Medulla oblongata (tissue), 1 donor: ENCODE results near the gene EPC1.
"Not testable (repeated sequence)": the region's sequence is repeated elsewhere in the genome, so short reads cannot be mapped to it uniquely, and the experiment has no call there.

Experiments used
- DNase-seq: peaks from one replicate; pipeline ENCODE4 v3.0.0-alpha.2; 2015; ENCODE audit errors: extremely low spot score

EPC1 gene

GRCh38 chr10:32346551-32347362, at the start of gene EPC1:
Gene EPC1 (minus strand): TSS chr10:32347158. CDS start chr10:32346915, 243 bp downstream.
- DNase-seq: peak; percentile 92

GRCh38 chr10:32393911-32394310, 47.0 kb upstream of the EPC1 start:
- DNase-seq: no peak

- not testable (repeated sequence) for DNase-seq
Measured at GRCh38 chr10:32392284-32392683, 45.3 kb upstream of the EPC1 start.

- DNase-seq: no peak
Measured at GRCh38 chr10:32390193-32390592, 43.2 kb upstream of the EPC1 start.

- DNase-seq: no peak
Measured at GRCh38 chr10:32388258-32389027, 41.5 kb upstream of the EPC1 start.

- DNase-seq: no peak
Measured at GRCh38 chr10:32386623-32387260, 39.8 kb upstream of the EPC1 start.

GRCh38 chr10:32384171-32384570, 37.2 kb upstream of the EPC1 start:
- no peak for DNase-seq

GRCh38 chr10:32381165-32381564, 34.2 kb upstream of the EPC1 start:
- no peak for DNase-seq

- no peak for DNase-seq
Measured at GRCh38 chr10:32379950-32380551, 33.1 kb upstream of the EPC1 start.

- no peak for DNase-seq
Measured at GRCh38 chr10:32379318-32379949, 32.5 kb upstream of the EPC1 start.

- DNase-seq: peak; percentile 98
Measured at GRCh38 chr10:32378363-32379317, 31.7 kb upstream of the EPC1 start.

GRCh38 chr10:32377458-32378259, 30.7 kb upstream of the EPC1 start:
- peak; percentile 80 for DNase-seq

GRCh38 chr10:32376771-32377170, 29.8 kb upstream of the EPC1 start:
- peak; percentile 45 for DNase-seq

GRCh38 chr10:32376097-32376496, 29.1 kb upstream of the EPC1 start:
- DNase-seq: no peak

GRCh38 chr10:32375631-32376030, 28.7 kb upstream of the EPC1 start:
- DNase-seq: no peak

- no peak for DNase-seq
Measured at GRCh38 chr10:32374605-32375004, 27.6 kb upstream of the EPC1 start.

GRCh38 chr10:32373496-32373895, 26.5 kb upstream of the EPC1 start:
- no peak for DNase-seq

- no peak for DNase-seq
Measured at GRCh38 chr10:32373031-32373430, 26.1 kb upstream of the EPC1 start.
